Stimulated activated CD4-positive, alpha-beta T cell treated with anti-CD3 and anti-CD28 coated beads, Interleukin-4, amount 100 ng/mL, for 1 hour (primary cell): Measurements from ENCODE around the gene JPH2.

Experiments
- DNase-seq: peaks from one replicate; pipeline ENCODE4 v3.0.0-alpha.2; 2020

JPH2 gene

GRCh38 chr20:44095831-44096230 is 91.2 kb downstream of the JPH2 start:
- no peak for DNase-seq

GRCh38 chr20:44093249-44093582 is 93.8 kb downstream of the JPH2 start:
- DNase-seq, result no peak

GRCh38 chr20:44092551-44093248 is 94.3 kb downstream of the JPH2 start:
- no peak for DNase-seq

GRCh38 chr20:44091026-44091425 is 96.0 kb downstream of the JPH2 start:
- DNase-seq, result no peak

GRCh38 chr20:44089987-44090674 is 96.9 kb downstream of the JPH2 start:
- no peak for DNase-seq

GRCh38 chr20:44087857-44088120 is 99.2 kb downstream of the JPH2 start:
- DNase-seq, result no peak

GRCh38 chr20:44087051-44087856 is 99.7 kb downstream of the JPH2 start:
- DNase-seq, result no peak

- no peak for DNase-seq
These were observed 101.2 kb downstream of the JPH2 start for GRCh38 chr20:44085616-44086434.

- no peak for DNase-seq
These were observed 102.1 kb downstream of the JPH2 start for GRCh38 chr20:44084891-44085290.

- no peak for DNase-seq
These were observed 102.5 kb downstream of the JPH2 start for GRCh38 chr20:44084439-44084838.

- no peak for DNase-seq
These were observed 103.6 kb downstream of the JPH2 start for GRCh38 chr20:44083220-44083933.

GRCh38 chr20:44081888-44082287 is 105.1 kb downstream of the JPH2 start:
- DNase-seq, result no peak

- no peak for DNase-seq
These were observed 105.5 kb downstream of the JPH2 start for GRCh38 chr20:44081476-44081875.

- DNase-seq, result peak; percentile 72
These were observed 106.2 kb downstream of the JPH2 start for GRCh38 chr20:44080646-44081267.

GRCh38 chr20:44080064-44080463 is 106.9 kb downstream of the JPH2 start:
- no peak for DNase-seq

- DNase-seq, result no peak
These were observed 107.7 kb downstream of the JPH2 start for GRCh38 chr20:44079291-44079690.

- no peak for DNase-seq
These were observed 111.1 kb downstream of the JPH2 start for GRCh38 chr20:44075950-44076232.

GRCh38 chr20:44075191-44075949 is 111.6 kb downstream of the JPH2 start:
- DNase-seq, result no peak

GRCh38 chr20:44074252-44075151 is 112.5 kb downstream of the JPH2 start:
- no peak for DNase-seq

GRCh38 chr20:44073675-44074071 is 113.3 kb downstream of the JPH2 start:
- DNase-seq, result no peak
